Left renal cortex interstitium (tissue), 4 donors: ENCODE data around the gene LSG1. TPM values are rescaled to one million over a fixed set of nuclear protein-coding genes. Genes with fewer than 3 reads are reported as not detected.

Experiments
- polyA plus RNA-seq, 4 donors: library from polyadenylated mRNA; unstranded; fragments of 120-200 nt; gene quantifications; one replicate each; pipeline ENCODE4 v1.2.1, GENCODE V29; 2013; ENCODE audit not compliant: insufficient read length in 4 of 4

Gene LSG1
- polyA plus RNA-seq, 4 donors, result 29.9 to 50.8 (median 42.2) TPM

Other genes starting within 250 kb of the LSG1 start
- 100 to 1,000 TPM in 1 of 4 donors, 10 to 100 TPM in 3; 84.8 to 124 (median 91.5) TPM for gene ATP13A3, start 185.2 kb downstream of the LSG1 start, polyA plus RNA-seq
- 10 to 100 TPM; 14.6 to 23.6 (median 20.5) TPM for gene TMEM44, start 38.8 kb downstream of the LSG1 start, polyA plus RNA-seq
- gene FAM43A, start 13.7 kb upstream of the LSG1 start, polyA plus RNA-seq, result 1 to 10 TPM; 5.5 to 9.4 (median 6.7) TPM